HepG2 (cell line): ENCODE data around the gene HTR6. TPM values are rescaled to one million over a fixed set of nuclear protein-coding genes. Genes with fewer than 3 reads are reported as not detected.

Experiments used
- AGO2 ChIP-seq: fragments of 200-400 bp; formaldehyde crosslinking; optimal IDR thresholded peaks from 2 replicates; pipeline ENCODE3; 2017; ENCODE audit warnings: mild to moderate bottlenecking, low read depth, low read length, moderate library complexity
- CREM ChIP-seq, 2 experiments: sonication (generic) in 1 of 2; formaldehyde crosslinking in 1 of 2; IDR thresholded peaks; 2 replicates each; pipeline versions ENCODE4 v1.4.0 to v1.6.1; 2016 to 2020; ENCODE audit warnings: antibody characterized with exemption in 1 of 2, mild to moderate bottlenecking in 1 of 2, missing genetic modification reagents in 1 of 2
- FOXK2 ChIP-seq: fragments of 450-650 bp; IDR thresholded peaks from 2 replicates; pipeline ENCODE4 v1.6.1; 2016
- GABPB1 ChIP-seq: IDR thresholded peaks from 2 replicates; pipeline ENCODE4 v1.6.1; 2016; ENCODE audit warnings: mild to moderate bottlenecking, missing genetic modification reagents, moderate library complexity, missing compliant biosample characterization
- HHEX ChIP-seq: IDR thresholded peaks from 2 replicates; pipeline ENCODE4 v1.6.1; 2016; ENCODE audit warnings: control low read depth
- HNRNPK ChIP-seq: fragments of 200-400 bp; formaldehyde crosslinking; IDR thresholded peaks from 2 replicates; pipeline ENCODE4 v1.6.1; 2018; ENCODE audit warnings: low read length, low read depth, moderate library complexity, mild to moderate bottlenecking; ENCODE audit not compliant: poor library complexity, severe bottlenecking
- MIXL1 ChIP-seq: IDR thresholded peaks from 2 replicates; pipeline ENCODE4 v1.6.1; 2016
- ONECUT2 ChIP-seq: sonication (generic); formaldehyde crosslinking; IDR thresholded peaks from 2 replicates; pipeline ENCODE4 v1.4.0; 2020; ENCODE audit warnings: missing genetic modification reagents
- RAD21 ChIP-seq: fragments of 450-650 bp; formaldehyde crosslinking; IDR thresholded peaks from 2 replicates; pipeline ENCODE4 v1.5.0; 2020; ENCODE audit warnings: mild to moderate bottlenecking
- SIN3A ChIP-seq: IDR thresholded peaks from 2 replicates; pipeline ENCODE4 v1.6.1; 2011; ENCODE audit warnings: low read depth, mild to moderate bottlenecking, control low read depth, low read length, borderline replicate concordance
- ZBTB4 ChIP-seq: sonication (generic); formaldehyde crosslinking; IDR thresholded peaks from 2 replicates; pipeline ENCODE4 v1.4.0; 2020; ENCODE audit warnings: missing genetic modification reagents, mild to moderate bottlenecking, borderline replicate concordance
- ZNF296 ChIP-seq: sonication (generic); formaldehyde crosslinking; conservative IDR thresholded peaks from 2 replicates; pipeline ENCODE4 v1.5.0; 2020; ENCODE audit warnings: mild to moderate bottlenecking, missing genetic modification reagents
- ZNF446 ChIP-seq: sonication (generic); formaldehyde crosslinking; IDR thresholded peaks from 2 replicates; pipeline ENCODE4 v1.5.0; 2020; ENCODE audit warnings: mild to moderate bottlenecking, missing genetic modification reagents
- ZNF510 ChIP-seq: sonication (generic); formaldehyde crosslinking; IDR thresholded peaks from 2 replicates; pipeline ENCODE4 v1.4.0; 2020; ENCODE audit warnings: low read depth, mild to moderate bottlenecking, missing genetic modification reagents
- ZNF615 ChIP-seq: sonication (generic); formaldehyde crosslinking; IDR thresholded peaks from 2 replicates; pipeline ENCODE4 v1.5.0; 2020; ENCODE audit warnings: mild to moderate bottlenecking, missing genetic modification reagents, borderline replicate concordance
- ZNF713 ChIP-seq: sonication (generic); formaldehyde crosslinking; IDR thresholded peaks from 2 replicates; pipeline ENCODE4 v1.4.0; 2020; ENCODE audit warnings: mild to moderate bottlenecking, missing genetic modification reagents
- ZNF740 ChIP-seq: sonication (generic); formaldehyde crosslinking; IDR thresholded peaks from 2 replicates; pipeline ENCODE4 v1.4.0; 2020; ENCODE audit warnings: missing genetic modification reagents
- ZNF772 ChIP-seq: sonication (generic); formaldehyde crosslinking; IDR thresholded peaks from 2 replicates; pipeline ENCODE4 v1.5.0; 2020; ENCODE audit warnings: mild to moderate bottlenecking, missing genetic modification reagents
- polyA plus RNA-seq, 8 experiments: library from polyadenylated mRNA; depleted of rRNA in 3 of 8; stranded (reverse) in 7 of 8; unstranded in 1 of 8; fragments of >200 nt; fragmentation: Illumina TruSeq in 4 of 8; extraction: Trizol in 4 of 8; gene quantifications; 2 replicates each; pipeline versions ENCODE4 v1.2.1 to v1.2.3, GENCODE V29; 2011 to 2016; ENCODE audit warnings: low read depth in 4 of 8, missing spikeins in 1 of 8, mixed read lengths in 1 of 8; ENCODE audit not compliant: insufficient read depth in 1 of 8
- total RNA-seq, 5 experiments: library from RNA; depleted of rRNA; stranded (reverse); fragments of >200 nt; fragmentation: Illumina TruSeq; extraction: Trizol; gene quantifications; 2 replicates each; pipeline ENCODE4 v1.2.3, GENCODE V29; 2016; ENCODE audit warnings: low read depth in 1 of 5
- TF ChIP-seq, protein P1 (sequence below): sonication (generic); formaldehyde crosslinking; IDR thresholded peaks from 2 replicates; pipeline ENCODE4 v1.5.1; 2020; ENCODE audit warnings: mild to moderate bottlenecking, missing genetic modification reagents, moderate library complexity
- TF ChIP-seq, protein P2 (sequence below): sonication (generic); formaldehyde crosslinking; IDR thresholded peaks from 2 replicates; pipeline ENCODE4 v1.4.0; 2020; ENCODE audit warnings: mild to moderate bottlenecking, missing genetic modification reagents

Gene HTR6
- total and polyA plus RNA-seq, 2 of the 13 experiments (the other 11 are each of a cell fraction or from before 2014, with no cell fraction given) = 0.04 TPM; not detected in 1

GRCh38 chr1:19644681-19645410 is 19.8 kb upstream of the HTR6 start (continued):
- TF ChIP-seq, protein P1, sequence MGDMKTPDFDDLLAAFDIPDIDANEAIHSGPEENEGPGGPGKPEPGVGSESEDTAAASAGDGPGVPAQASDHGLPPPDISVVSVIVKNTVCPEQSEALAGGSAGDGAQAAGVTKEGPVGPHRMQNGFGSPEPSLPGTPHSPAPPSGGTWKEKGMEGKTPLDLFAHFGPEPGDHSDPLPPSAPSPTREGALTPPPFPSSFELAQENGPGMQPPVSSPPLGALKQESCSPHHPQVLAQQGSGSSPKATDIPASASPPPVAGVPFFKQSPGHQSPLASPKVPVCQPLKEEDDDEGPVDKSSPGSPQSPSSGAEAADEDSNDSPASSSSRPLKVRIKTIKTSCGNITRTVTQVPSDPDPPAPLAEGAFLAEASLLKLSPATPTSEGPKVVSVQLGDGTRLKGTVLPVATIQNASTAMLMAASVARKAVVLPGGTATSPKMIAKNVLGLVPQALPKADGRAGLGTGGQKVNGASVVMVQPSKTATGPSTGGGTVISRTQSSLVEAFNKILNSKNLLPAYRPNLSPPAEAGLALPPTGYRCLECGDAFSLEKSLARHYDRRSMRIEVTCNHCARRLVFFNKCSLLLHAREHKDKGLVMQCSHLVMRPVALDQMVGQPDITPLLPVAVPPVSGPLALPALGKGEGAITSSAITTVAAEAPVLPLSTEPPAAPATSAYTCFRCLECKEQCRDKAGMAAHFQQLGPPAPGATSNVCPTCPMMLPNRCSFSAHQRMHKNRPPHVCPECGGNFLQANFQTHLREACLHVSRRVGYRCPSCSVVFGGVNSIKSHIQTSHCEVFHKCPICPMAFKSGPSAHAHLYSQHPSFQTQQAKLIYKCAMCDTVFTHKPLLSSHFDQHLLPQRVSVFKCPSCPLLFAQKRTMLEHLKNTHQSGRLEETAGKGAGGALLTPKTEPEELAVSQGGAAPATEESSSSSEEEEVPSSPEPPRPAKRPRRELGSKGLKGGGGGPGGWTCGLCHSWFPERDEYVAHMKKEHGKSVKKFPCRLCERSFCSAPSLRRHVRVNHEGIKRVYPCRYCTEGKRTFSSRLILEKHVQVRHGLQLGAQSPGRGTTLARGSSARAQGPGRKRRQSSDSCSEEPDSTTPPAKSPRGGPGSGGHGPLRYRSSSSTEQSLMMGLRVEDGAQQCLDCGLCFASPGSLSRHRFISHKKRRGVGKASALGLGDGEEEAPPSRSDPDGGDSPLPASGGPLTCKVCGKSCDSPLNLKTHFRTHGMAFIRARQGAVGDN (CRISPR knock-in tag) = peak; percentile 62; the same call in 1 of the 2 replicates
- TF ChIP-seq ZNF615 (CRISPR knock-in tag) (no peak), HNRNPK (no peak), ZNF772 (CRISPR knock-in tag) (0 out of 2 replicates have a peak, but pooled peaks have one; percentile 23), ZNF740 (CRISPR knock-in tag) (no peak), CREM (IDR thresholded peaks at IDR 0.05) (no peak), CREM (CRISPR knock-in tag; IDR thresholded peaks at IDR 0.05) (no peak), ZBTB4 (CRISPR knock-in tag) (0 out of 2 replicates have a peak, but pooled peaks have one; percentile 54), ZNF510 (CRISPR knock-in tag) (no peak), GABPB1 (CRISPR knock-in tag) (peak; percentile 34; the same call in 1 of the 2 replicates), ONECUT2 (no peak), FOXK2 (no peak), SIN3A (0 out of 2 replicates have a peak, but pooled peaks have one; percentile 26), RAD21 (CRISPR knock-in tag) (no peak), HHEX (no peak), AGO2 (peak; percentile 46), ZNF446 (CRISPR knock-in tag) (0 out of 2 replicates have a peak, but pooled peaks have one; percentile 26), ZNF713 (CRISPR knock-in tag) (no peak), MIXL1 (CRISPR knock-in tag) (no peak), ZNF296 (CRISPR knock-in tag) (no peak)
- TF ChIP-seq, protein P2, sequence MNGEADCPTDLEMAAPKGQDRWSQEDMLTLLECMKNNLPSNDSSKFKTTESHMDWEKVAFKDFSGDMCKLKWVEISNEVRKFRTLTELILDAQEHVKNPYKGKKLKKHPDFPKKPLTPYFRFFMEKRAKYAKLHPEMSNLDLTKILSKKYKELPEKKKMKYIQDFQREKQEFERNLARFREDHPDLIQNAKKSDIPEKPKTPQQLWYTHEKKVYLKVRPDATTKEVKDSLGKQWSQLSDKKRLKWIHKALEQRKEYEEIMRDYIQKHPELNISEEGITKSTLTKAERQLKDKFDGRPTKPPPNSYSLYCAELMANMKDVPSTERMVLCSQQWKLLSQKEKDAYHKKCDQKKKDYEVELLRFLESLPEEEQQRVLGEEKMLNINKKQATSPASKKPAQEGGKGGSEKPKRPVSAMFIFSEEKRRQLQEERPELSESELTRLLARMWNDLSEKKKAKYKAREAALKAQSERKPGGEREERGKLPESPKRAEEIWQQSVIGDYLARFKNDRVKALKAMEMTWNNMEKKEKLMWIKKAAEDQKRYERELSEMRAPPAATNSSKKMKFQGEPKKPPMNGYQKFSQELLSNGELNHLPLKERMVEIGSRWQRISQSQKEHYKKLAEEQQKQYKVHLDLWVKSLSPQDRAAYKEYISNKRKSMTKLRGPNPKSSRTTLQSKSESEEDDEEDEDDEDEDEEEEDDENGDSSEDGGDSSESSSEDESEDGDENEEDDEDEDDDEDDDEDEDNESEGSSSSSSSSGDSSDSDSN (CRISPR knock-in tag) = peak; percentile 27; the same call in 1 of the 2 replicates
